ENCODE results near the gene GNG10. TPM values are rescaled to one million over a fixed set of nuclear protein-coding genes. Genes with fewer than 3 reads are reported as not detected.

Gene GNG10
- total and polyA plus RNA-seq, 5 donors from 2014 or later, result 11.1 to 50.6 (median 34.7) TPM

GRCh38 chr9:111704503-111704902, 43.1 kb downstream of the GNG10 start:
- no peaks in the 10 kb centered on the region for H3K36me3 Mint-ChIP-seq

GRCh38 chr9:111711548-111711947, 50.1 kb downstream of the GNG10 start:
- no peak overlapping the region for H3K27ac Mint-ChIP-seq
- ATAC-seq (ENCODE audit: low read depth in 2 of 2), result no peak
- Histone ChIP-seq H3K36me3 (ENCODE audit: control insufficient read depth, insufficient read depth, low read length) (no peaks in the 10 kb centered on the region), H3K4me3 (ENCODE audit: low read depth, low read length) (no peak overlapping the region), H3K27ac (ENCODE audit: insufficient read depth, low read length, poor library complexity, severe bottlenecking) (no peak overlapping the region), H3K27me3 (ENCODE audit: control insufficient read depth, insufficient read depth, low read length) (no peaks in the 10 kb centered on the region), H3K4me1 (ENCODE audit: control insufficient read depth, insufficient read depth, low read length, poor library complexity, severe bottlenecking) (no peaks in the 10 kb centered on the region), H3K9me3 (ENCODE audit: control insufficient read depth in 2 of 2, low read length in 2 of 2) (no peaks in the 10 kb centered on the region)
- H3K4me1 Mint-ChIP-seq, result no peaks in the 10 kb centered on the region
- no peaks in the 10 kb centered on the region for H3K36me3 Mint-ChIP-seq
- no peaks in the 10 kb centered on the region for H3K27me3 Mint-ChIP-seq
- H3K4me3 Mint-ChIP-seq, result no peak overlapping the region
- no peaks in the 10 kb centered on the region for H3K9me3 Mint-ChIP-seq
- no peak for DNase-seq

More at GRCh38 chr9:111704503-111704902, 43.1 kb downstream of the GNG10 start:
- Mint-ChIP-seq H3K4me1 (peaks cover 0 to 9% (median 6%) of the 10 kb centered on the region in 4 donors), H3K9me3 (no peaks in the 10 kb centered on the region), H3K27me3 (no peaks in the 10 kb centered on the region), H3K27ac (no peak overlapping the region), H3K4me3 (no peak overlapping the region)
- H3K4me3 ChIP-seq (ENCODE audit: low read depth, low read length), result no peak overlapping the region
- H3K27ac ChIP-seq (ENCODE audit: insufficient read depth, low read length, poor library complexity, severe bottlenecking), result no peak overlapping the region
- H3K4me1 ChIP-seq (ENCODE audit: control insufficient read depth, insufficient read depth, low read length, poor library complexity, severe bottlenecking), result no peaks in the 10 kb centered on the region
- ATAC-seq (ENCODE audit: low read depth in 2 of 2), result no peak
- no peaks in the 10 kb centered on the region for H3K9me3 ChIP-seq (ENCODE audit: control insufficient read depth in 2 of 2, low read length in 2 of 2)
- no peaks in the 10 kb centered on the region for H3K36me3 ChIP-seq (ENCODE audit: control insufficient read depth, insufficient read depth, low read length)
- no peak for DNase-seq
- no peaks in the 10 kb centered on the region for H3K27me3 ChIP-seq (ENCODE audit: control insufficient read depth, insufficient read depth, low read length)

- Mint-ChIP-seq H3K27me3 (no peaks in the 10 kb centered on the region), H3K36me3 (no peaks in the 10 kb centered on the region)
Measured at GRCh38 chr9:111712369-111712768, 51.0 kb downstream of the GNG10 start.

GRCh38 chr9:111715471-111715870, 54.1 kb downstream of the GNG10 start:
- Mint-ChIP-seq H3K4me1 (no peaks in the 10 kb centered on the region), H3K27me3 (no peaks in the 10 kb centered on the region), H3K9me3 (no peaks in the 10 kb centered on the region), H3K27ac (no peak overlapping the region), H3K36me3 (no peaks in the 10 kb centered on the region), H3K4me3 (no peak overlapping the region)
- no peaks in the 10 kb centered on the region for H3K4me1 ChIP-seq (ENCODE audit: control insufficient read depth, insufficient read depth, low read length, poor library complexity, severe bottlenecking)
- no peaks in the 10 kb centered on the region for H3K27me3 ChIP-seq (ENCODE audit: control insufficient read depth, insufficient read depth, low read length)
- H3K4me3 ChIP-seq (ENCODE audit: low read depth, low read length), result no peak overlapping the region
- DNase-seq, result no peak
- H3K36me3 ChIP-seq (ENCODE audit: control insufficient read depth, insufficient read depth, low read length), result no peaks in the 10 kb centered on the region
- H3K9me3 ChIP-seq (ENCODE audit: control insufficient read depth in 2 of 2, low read length in 2 of 2), result no peaks in the 10 kb centered on the region
- H3K27ac ChIP-seq (ENCODE audit: insufficient read depth, low read length, poor library complexity, severe bottlenecking), result no peak overlapping the region
- ATAC-seq (ENCODE audit: low read depth in 2 of 2), result no peak

More at GRCh38 chr9:111712369-111712768, 51.0 kb downstream of the GNG10 start:
- H3K27me3 ChIP-seq (ENCODE audit: control insufficient read depth, insufficient read depth, low read length), result no peaks in the 10 kb centered on the region
- no peak overlapping the region for H3K4me3 ChIP-seq (ENCODE audit: low read depth, low read length)
- no peak overlapping the region for H3K27ac ChIP-seq (ENCODE audit: insufficient read depth, low read length, poor library complexity, severe bottlenecking)
- DNase-seq (no peak), ATAC-seq (ENCODE audit: low read depth in 2 of 2) (no peak)
- H3K4me1 ChIP-seq (ENCODE audit: control insufficient read depth, insufficient read depth, low read length, poor library complexity, severe bottlenecking), result no peaks in the 10 kb centered on the region
- Mint-ChIP-seq H3K9me3 (no peaks in the 10 kb centered on the region), H3K4me1 (no peaks in the 10 kb centered on the region), H3K27ac (no peak overlapping the region), H3K4me3 (no peak overlapping the region)
- no peaks in the 10 kb centered on the region for H3K9me3 ChIP-seq (ENCODE audit: control insufficient read depth in 2 of 2, low read length in 2 of 2)
- no peaks in the 10 kb centered on the region for H3K36me3 ChIP-seq (ENCODE audit: control insufficient read depth, insufficient read depth, low read length)

DNA sequence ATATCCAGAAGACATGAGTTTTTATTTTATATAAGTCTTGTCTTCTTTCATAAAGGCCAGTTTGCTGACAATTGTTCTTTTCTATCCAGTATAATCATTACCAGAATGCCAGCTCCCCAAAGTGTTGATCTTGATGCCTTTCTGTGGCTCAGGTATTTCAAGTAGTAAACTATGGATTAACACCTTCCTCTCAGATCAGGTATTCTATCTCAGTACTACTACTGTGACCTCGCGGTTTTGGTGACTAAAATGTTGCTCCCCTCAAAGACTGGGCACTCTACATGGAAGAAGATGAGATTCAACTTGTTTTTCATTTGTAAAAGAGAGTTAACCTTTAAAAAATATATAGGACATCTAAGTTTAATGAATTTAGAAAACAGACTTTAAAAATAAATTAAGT, 58.1 kb downstream of the GNG10 start:
- H3K4me3 Mint-ChIP-seq, result no peak overlapping the region
- H3K27ac Mint-ChIP-seq, result no peak overlapping the region
- H3K9me3 ChIP-seq (ENCODE audit: control insufficient read depth in 2 of 2, low read length in 2 of 2), result no peaks in the 10 kb centered on the region
- ATAC-seq (ENCODE audit: low read depth in 2 of 2), result no peak
- no peak overlapping the region for H3K4me3 ChIP-seq (ENCODE audit: low read depth, low read length)
- peaks cover 10% of the 10 kb centered on the region for H3K36me3 Mint-ChIP-seq
- H3K9me3 Mint-ChIP-seq, result no peaks in the 10 kb centered on the region
- no peaks in the 10 kb centered on the region for H3K4me1 Mint-ChIP-seq
- H3K27me3 ChIP-seq (ENCODE audit: control insufficient read depth, insufficient read depth, low read length), result no peaks in the 10 kb centered on the region
- no peak overlapping the region for H3K27ac ChIP-seq (ENCODE audit: insufficient read depth, low read length, poor library complexity, severe bottlenecking)
- no peaks in the 10 kb centered on the region for H3K27me3 Mint-ChIP-seq
- no peaks in the 10 kb centered on the region for H3K36me3 ChIP-seq (ENCODE audit: control insufficient read depth, insufficient read depth, low read length)
- no peak for DNase-seq
- H3K4me1 ChIP-seq (ENCODE audit: control insufficient read depth, insufficient read depth, low read length, poor library complexity, severe bottlenecking), result no peaks in the 10 kb centered on the region

Other genes starting within 250 kb of the GNG10 start
- 59.1 TPM for gene ECPAS, start 177.2 kb upstream of the GNG10 start, total RNA-seq
- gene ECPAS, start 177.2 kb upstream of the GNG10 start, polyA plus RNA-seq, result 10 to 100 TPM in 3 of 4 donors, 1 to 10 TPM in 1; 9.5 to 12.4 (median 10.7) TPM
- gene ZNF483, start 136.4 kb upstream of the GNG10 start, total RNA-seq, result 22.1 TPM
- gene ZNF483, start 136.4 kb upstream of the GNG10 start, polyA plus RNA-seq, result 10 to 100 TPM in 1 of 4 donors, 1 to 10 TPM in 3; 5.5 to 10.2 (median 8.6) TPM
- gene PTGR1, start 62.0 kb upstream of the GNG10 start, total RNA-seq, result not detected
- gene PTGR1, start 62.0 kb upstream of the GNG10 start, polyA plus RNA-seq, result under 1 TPM in 1 of 4 donors, not detected in 3; 0.32 TPM
- 2.9 TPM for gene DNAJC25, start 30.3 kb upstream of the GNG10 start, total RNA-seq
- 1 to 10 TPM; 1.3 to 3.0 (median 2.3) TPM for gene DNAJC25, start 30.3 kb upstream of the GNG10 start, polyA plus RNA-seq
- not detected for gene SHOC1, start 133.3 kb downstream of the GNG10 start, total RNA-seq
- gene SHOC1, start 133.3 kb downstream of the GNG10 start, polyA plus RNA-seq, result not detected
- 39.6 TPM for gene UGCG, start 235.2 kb downstream of the GNG10 start, total RNA-seq
- 10 to 100 TPM; 17.1 to 24.2 (median 21.3) TPM for gene UGCG, start 235.2 kb downstream of the GNG10 start, polyA plus RNA-seq